Fibroblast of mammary gland (primary cell): ENCODE results near the gene EPB41.
"Not testable (repeated sequence)": the region's sequence is repeated elsewhere in the genome, so short reads cannot be mapped to it uniquely, and the experiment has no call there.

Experiments used
- DNase-seq: peaks from one replicate; pipeline ENCODE4 v3.0.0-alpha.2; 2010; ENCODE audit warnings: low read depth
- H3K4me3 ChIP-seq: 2 replicates; pipeline ENCODE4 v1.5.1; 2011; ENCODE audit warnings: low read depth, mild to moderate bottlenecking, low read length, moderate library complexity; ENCODE audit not compliant: control insufficient read depth
- TF ChIP-seq, protein P1 (sequence below): conservative IDR thresholded peaks from 2 replicates; pipeline ENCODE4 v1.5.1; 2011; ENCODE audit warnings: low read depth, low read length, inconsistent platforms; ENCODE audit not compliant: control insufficient read depth, insufficient read depth

The EPB41 gene

DNA sequence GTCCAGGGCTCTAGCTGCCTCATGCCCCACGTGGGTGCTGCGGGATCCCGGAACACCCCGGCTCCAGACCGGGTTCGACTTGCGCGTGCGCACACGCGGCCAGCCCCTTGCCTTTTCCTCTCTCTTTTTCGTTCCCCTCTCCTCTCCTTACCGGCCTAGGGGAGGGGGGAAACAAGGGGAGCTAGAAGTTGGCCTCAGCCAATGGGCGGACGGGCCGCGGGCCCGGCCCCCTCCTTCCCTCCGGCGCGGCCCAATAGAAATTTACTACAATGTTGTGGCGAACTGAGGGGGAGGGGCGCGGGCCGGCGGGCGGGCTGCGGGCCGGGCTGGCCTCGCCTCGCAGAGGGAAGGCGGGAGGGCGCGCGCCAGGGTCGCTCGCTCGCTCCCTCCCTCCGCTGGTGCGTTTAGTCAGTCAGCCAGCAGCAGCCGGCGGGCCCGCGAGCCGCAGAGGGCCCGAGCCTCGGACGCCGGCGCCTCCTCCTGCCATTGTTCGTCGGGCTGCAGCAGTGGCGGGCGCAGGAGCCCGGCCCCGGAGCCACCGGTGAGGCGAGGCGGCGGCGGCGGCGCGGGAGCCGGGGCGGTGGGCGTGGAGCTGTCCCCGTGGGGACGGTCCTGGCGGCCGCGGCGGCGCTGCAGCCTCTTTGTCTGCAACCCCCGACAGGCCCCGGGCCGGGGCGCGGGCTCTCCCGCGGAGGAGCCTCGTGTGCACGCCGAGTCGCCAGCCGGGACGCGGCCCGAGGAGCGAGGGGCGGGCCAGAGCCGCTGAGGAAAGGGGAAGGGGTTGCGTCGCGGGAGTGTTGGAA, at the start of gene EPB41:
Gene EPB41, plus strand, starts transcription at position 342 of the 803 bp plus-strand sequence. CDS start 72,869 bp downstream, outside the sequence.
- peak within 1 kb of the TSS; percentile 52 for H3K4me3 ChIP-seq
- peak; percentile 75 for DNase-seq
- TF ChIP-seq, protein P1, sequence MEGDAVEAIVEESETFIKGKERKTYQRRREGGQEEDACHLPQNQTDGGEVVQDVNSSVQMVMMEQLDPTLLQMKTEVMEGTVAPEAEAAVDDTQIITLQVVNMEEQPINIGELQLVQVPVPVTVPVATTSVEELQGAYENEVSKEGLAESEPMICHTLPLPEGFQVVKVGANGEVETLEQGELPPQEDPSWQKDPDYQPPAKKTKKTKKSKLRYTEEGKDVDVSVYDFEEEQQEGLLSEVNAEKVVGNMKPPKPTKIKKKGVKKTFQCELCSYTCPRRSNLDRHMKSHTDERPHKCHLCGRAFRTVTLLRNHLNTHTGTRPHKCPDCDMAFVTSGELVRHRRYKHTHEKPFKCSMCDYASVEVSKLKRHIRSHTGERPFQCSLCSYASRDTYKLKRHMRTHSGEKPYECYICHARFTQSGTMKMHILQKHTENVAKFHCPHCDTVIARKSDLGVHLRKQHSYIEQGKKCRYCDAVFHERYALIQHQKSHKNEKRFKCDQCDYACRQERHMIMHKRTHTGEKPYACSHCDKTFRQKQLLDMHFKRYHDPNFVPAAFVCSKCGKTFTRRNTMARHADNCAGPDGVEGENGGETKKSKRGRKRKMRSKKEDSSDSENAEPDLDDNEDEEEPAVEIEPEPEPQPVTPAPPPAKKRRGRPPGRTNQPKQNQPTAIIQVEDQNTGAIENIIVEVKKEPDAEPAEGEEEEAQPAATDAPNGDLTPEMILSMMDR, result no peak

DNA sequence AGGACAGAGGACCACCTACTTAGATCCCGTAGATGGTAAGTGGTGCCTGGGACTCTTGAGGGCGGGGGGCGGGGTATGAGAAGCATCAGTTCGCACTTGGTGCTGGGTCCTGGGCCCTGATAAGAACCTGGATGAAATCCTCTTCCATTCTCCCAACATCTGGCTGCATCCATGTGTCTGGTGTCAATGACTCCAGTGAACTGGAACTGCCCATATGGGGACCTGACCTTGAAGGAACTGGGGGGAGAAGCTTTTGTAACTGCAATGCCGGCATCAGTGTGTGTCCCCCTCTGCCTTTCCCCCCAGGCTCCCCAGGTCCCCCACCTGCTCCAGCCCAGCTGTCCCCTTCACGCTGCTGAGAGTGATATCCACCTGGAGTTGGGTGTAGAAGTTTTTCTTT, 49.7 kb upstream of the EPB41 start:
- TF ChIP-seq, protein P1, result no peak
- DNase-seq, result no peak
- H3K4me3 ChIP-seq, result no peak overlapping the region

DNA sequence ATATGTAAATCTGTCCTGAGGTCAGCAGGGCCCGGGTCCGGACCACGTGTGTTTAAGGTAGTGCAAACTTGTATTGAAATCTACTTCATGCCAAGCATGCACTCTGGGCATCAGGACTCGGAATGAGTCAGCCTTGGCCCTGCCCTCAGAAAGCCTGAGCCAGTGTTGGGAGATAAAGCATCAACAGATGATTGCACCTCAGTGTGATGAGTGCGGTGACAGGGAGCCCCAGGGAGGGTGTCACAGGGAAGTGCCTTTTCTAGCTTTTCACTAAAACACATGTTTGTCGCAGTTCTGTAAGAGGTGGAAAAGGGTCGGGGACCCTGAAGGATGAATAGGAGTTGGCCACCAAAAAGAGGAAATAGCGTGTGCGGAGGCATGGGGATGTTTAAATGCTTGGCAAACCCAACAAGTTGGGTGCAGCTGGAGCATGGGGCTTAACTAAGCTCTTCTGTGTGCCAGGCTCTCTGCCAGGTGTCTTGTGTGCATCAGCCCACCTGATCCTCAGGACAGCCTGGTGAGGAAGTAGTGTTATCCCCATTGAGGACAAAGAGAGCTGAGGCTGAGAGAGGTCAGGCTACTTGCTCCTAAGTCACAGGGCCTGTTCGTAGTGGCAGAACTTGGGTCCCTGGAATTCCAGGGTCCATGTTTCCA, 48.2 kb upstream of the EPB41 start:
- DNase-seq, result no peak
- TF ChIP-seq, protein P1, result no peak
- no peak overlapping the region for H3K4me3 ChIP-seq

DNA sequence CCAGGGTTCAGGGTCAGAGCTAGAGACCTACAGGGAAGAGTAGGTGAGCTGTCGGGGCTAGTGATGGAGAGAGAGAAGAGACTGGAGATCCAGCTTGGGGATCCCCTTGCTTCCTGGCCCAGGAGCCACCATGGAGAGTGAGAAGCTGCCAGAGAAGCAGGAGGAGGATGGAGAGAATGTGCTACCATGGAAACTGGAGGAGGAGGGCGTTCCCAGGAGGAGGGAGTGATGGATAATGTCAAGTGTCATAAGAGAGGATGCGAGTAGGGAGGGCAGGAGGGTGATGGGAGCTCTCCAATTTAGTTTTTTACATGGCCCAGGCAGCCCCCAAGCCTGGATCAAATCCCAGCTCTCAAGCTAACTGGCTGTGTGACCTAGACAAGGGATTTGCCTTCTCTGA, 46.5 kb upstream of the EPB41 start:
- no peak overlapping the region for H3K4me3 ChIP-seq
- TF ChIP-seq, protein P1, result no peak
- no peak for DNase-seq

GRCh38 chr1:28869952-28870351, 44.4 kb upstream of the EPB41 start:
- no peak overlapping the region for H3K4me3 ChIP-seq
- no peak for DNase-seq
- TF ChIP-seq, protein P1, result no peak

DNA sequence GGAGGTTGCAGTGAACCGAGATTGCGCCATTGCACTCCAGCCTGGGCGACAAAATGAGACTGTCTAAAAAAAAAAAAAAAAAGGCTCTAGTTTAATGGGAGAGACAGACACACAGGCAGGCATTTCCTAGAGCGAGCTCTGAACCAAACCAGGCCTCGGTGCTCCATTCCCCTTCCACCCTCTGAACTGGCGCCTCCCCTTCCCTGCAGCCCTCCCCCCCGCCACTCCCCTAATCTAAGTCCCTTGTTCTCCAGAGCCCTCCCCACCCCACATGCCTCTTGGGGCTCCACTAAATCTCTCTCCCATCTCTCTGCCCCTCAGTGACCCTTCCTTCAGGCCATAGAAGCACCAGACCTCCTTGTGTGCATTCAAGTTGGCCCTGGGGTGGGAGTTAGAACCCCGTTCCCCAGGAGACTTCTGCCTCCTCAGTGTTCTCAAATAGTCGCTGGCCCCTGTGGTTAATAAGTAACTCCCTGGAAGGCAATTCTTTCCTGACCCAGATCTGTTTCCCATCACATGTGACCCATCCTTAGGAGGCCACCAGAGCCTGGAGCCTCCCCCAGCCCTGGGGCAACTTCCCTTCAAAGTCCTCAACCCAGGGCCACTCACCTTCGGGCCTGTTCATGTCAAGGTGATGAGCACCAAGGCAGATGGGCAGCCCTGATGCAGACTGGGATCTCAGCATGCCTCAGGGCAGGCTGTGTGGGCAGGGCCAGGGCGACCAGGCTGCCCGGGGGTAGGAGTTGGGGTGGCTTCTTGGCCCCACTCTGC, 42.6 kb upstream of the EPB41 start:
- no peak overlapping the region for H3K4me3 ChIP-seq
- DNase-seq, result no peak
- TF ChIP-seq, protein P1, result no peak

DNA sequence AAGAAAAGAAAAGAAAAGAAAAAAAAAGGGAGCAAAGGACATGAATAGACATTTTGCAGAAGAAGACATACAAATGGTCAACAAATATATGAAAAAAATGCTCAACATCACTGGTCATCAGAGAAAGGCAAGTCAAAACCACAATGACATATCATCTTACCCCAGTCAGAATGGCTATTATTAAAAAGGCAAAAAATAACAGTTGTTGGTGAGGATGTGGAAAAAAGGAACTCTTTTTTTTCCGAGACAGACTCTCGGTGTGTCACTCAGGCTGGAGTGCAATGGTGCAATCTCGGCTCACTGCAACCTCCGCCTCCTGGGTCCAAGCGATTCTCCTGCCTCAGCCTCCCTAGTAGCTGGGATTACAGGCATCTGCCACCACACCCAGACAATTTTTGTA, 39.2 kb upstream of the EPB41 start:
- H3K4me3 ChIP-seq, DNase-seq: not testable (repeated sequence)
